K562 (cell line): ENCODE measurements around the gene POLK. TPM values are rescaled to one million over a fixed set of nuclear protein-coding genes. Genes with fewer than 3 reads are reported as not detected.
A peak's percentile ranks its signal among the peaks of the same experiment; 100 is the strongest.

Source experiments
- MBD2 ChIP-seq: sonication (generic); IDR thresholded peaks from 2 replicates; pipeline ENCODE4 v1.6.1; 2016; ENCODE audit warnings: low read depth, borderline replicate concordance
- ZBTB7A ChIP-seq: IDR thresholded peaks from 2 replicates; pipeline ENCODE4 v1.6.1; 2011; ENCODE audit warnings: low read depth, mild to moderate bottlenecking, low read length, moderate library complexity, borderline replicate concordance; ENCODE audit not compliant: control insufficient read depth
- ZNF592 ChIP-seq: fragments of 450-650 bp; IDR thresholded peaks from 2 replicates; pipeline ENCODE4 v1.6.1; 2017; ENCODE audit warnings: antibody characterized with exemption, mild to moderate bottlenecking
- ZNF830 ChIP-seq: fragments of 250-450 bp; sonication (Bioruptor Pico); IDR thresholded peaks from 2 replicates; pipeline ENCODE4 v1.5.0; 2021; ENCODE audit warnings: mild to moderate bottlenecking
- polyA plus RNA-seq, 8 experiments: library from polyadenylated mRNA; depleted of rRNA in 4 of 8; stranded (reverse) in 5 of 8; unstranded in 3 of 8; fragments of >200 nt; fragmentation: Nextera tagmentation in 2 of 8; fragmentation: Illumina TruSeq in 1 of 8; extraction: Ambion mirVana in 2 of 8; extraction: Trizol in 1 of 8; gene quantifications; 2 replicates each; pipeline versions ENCODE4 v1.2.1 to v1.2.3, GENCODE V29; 2011 to 2014; ENCODE audit warnings: inconsistent platforms in 1 of 8, missing spikeins in 1 of 8
- total RNA-seq, 7 experiments: library from RNA; depleted of rRNA in 6 of 7; stranded (reverse); fragments of >200 nt in 6 of 7; fragmentation: Illumina TruSeq in 2 of 7; extraction: Trizol in 2 of 7; gene quantifications; 2 replicates each; pipeline versions ENCODE4 v1.2.1 to v1.2.3, GENCODE V29; 2011 to 2021; ENCODE audit warnings: low replicate concordance in 1 of 7
- TF ChIP-seq, protein P1 (sequence below): fragments of 450-650 bp; IDR thresholded peaks from 2 replicates; pipeline ENCODE4 v1.6.1; 2016; ENCODE audit warnings: borderline replicate concordance

POLK gene
- total and polyA plus RNA-seq, 9 of the 15 experiments (the other 6 are each of a cell fraction or from before 2014, with no cell fraction given) = 6.1 to 31.6 (median 16.5) TPM

DNA sequence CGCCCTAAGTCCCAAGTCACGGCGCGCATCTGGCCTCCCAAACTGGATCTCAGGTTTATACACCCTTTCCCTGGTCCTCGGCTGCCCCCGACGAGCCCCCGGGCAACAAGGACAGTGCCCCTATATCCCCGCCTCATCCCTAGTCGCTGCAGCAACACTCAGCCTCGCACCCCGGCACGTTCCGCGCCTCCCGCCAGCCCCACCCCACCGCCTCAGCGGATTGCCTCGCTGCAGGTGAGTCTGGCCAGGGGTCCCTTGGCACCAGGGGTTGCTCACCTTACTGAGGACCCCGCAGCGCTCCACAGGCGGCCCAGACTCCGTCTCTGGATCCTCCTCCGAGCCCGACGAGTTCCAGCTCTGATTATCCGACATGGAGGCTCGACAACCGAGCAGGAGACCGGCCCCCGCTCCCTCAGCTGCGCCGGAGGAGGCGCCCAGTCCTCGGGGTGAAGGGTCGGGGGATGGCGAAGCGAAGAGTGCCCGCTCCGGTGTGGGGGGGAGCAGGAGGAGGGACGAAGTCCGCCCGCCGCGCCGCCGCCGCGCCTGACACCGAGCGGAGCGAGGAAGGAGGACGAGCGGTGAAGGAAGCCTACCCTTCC lies 756 bp upstream of the POLK start (continued):
- no peak for TF ChIP-seq ZBTB7A
- no peak for TF ChIP-seq ZNF592
- TF ChIP-seq, protein P1, sequence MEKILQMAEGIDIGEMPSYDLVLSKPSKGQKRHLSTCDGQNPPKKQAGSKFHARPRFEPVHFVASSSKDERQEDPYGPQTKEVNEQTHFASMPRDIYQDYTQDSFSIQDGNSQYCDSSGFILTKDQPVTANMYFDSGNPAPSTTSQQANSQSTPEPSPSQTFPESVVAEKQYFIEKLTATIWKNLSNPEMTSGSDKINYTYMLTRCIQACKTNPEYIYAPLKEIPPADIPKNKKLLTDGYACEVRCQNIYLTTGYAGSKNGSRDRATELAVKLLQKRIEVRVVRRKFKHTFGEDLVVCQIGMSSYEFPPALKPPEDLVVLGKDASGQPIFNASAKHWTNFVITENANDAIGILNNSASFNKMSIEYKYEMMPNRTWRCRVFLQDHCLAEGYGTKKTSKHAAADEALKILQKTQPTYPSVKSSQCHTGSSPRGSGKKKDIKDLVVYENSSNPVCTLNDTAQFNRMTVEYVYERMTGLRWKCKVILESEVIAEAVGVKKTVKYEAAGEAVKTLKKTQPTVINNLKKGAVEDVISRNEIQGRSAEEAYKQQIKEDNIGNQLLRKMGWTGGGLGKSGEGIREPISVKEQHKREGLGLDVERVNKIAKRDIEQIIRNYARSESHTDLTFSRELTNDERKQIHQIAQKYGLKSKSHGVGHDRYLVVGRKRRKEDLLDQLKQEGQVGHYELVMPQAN = peak; percentile 50
- 0 out of 2 replicates have a peak, but pooled peaks have one; percentile 6 for TF ChIP-seq MBD2
- TF ChIP-seq ZNF830 (CRISPR knock-in tag) = 0 out of 2 replicates have a peak, but pooled peaks have one; percentile 22
